ENCODE measurements around the gene TREM2.
"Not testable (repeated sequence)": the region's sequence is repeated elsewhere in the genome, so short reads cannot be mapped to it uniquely, and the experiment has no call there.

Gene TREM2

DNA sequence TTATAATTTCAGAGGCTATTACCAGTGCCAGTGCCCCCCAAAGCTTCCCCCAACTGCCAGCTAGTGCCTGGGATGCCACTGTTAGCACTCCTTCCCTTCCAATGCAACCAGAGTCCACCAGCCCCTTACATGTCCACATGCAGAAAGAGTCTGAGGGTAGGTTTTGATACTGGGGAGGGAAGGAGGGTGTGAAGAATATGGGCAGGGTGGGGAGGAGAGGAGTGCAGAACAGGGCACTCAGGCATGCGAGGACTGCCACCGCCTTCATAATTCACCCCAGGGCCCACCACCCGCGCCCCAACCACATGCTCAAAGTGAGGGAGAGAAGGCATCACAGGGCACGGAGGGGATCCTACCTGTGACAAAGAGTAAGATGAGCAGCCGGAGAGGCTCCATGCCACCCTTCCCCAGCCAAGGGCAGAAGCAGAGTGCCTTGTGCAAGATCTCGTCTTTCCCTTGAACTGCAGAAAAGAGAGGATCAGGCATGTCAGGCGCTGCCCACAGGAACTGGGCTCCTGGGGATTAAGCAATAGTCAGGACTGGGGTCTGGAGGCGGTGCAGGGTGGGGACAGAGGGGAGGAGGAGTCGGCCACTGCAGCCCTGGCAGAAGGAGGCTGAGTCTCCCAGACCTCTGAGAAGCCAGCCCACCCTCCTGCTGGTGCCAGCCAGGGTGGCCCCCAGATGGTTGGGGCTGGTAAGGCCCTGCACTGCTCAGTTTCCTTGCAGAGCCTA, at the start of gene TREM2:
Gene TREM2 (minus strand): TSS at position 430 of the 732 bp plus-strand sequence. CDS start 34 bp downstream, at position 396.
- DNase-seq = peak; percentile 57 to 63 (median 60)

DNA sequence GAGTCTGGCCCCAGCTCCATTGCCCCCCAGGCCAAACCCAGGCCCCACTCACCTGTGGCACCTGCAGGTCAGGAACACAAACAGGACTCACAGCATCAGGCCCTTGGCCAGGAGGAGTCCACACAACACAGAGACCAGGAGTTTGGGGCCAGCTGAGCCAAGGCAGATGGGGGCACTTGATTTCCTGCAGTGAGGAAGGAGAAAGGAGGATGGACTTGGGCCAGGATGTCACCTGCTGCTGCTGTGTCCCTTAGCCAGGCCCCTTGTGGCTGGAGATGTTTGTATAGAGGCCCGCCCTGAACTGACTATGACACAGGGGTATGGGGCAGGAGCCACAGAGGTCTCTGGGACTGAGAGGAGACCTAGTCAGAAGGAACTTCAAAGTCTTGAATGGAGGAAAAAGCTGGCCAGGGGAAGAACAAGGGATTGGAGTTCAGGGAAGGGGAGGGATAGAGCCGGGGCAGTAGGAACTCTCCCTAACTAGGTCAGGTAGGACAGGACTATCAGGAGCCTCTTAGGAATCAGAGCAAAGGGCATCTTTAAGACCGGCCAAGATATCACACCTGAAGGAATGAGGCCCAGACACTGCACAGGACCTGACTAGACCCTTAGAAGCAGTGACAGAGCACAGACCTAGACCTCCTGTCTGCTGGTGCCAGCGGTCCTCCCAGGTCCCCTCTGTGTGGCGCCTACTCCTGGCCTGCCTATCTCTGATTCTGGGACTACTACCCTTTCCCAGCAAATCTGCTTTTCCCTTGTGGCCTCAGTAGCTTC, 46.8 kb upstream of the TREM2 start:
- DNase-seq = no peak

DNA sequence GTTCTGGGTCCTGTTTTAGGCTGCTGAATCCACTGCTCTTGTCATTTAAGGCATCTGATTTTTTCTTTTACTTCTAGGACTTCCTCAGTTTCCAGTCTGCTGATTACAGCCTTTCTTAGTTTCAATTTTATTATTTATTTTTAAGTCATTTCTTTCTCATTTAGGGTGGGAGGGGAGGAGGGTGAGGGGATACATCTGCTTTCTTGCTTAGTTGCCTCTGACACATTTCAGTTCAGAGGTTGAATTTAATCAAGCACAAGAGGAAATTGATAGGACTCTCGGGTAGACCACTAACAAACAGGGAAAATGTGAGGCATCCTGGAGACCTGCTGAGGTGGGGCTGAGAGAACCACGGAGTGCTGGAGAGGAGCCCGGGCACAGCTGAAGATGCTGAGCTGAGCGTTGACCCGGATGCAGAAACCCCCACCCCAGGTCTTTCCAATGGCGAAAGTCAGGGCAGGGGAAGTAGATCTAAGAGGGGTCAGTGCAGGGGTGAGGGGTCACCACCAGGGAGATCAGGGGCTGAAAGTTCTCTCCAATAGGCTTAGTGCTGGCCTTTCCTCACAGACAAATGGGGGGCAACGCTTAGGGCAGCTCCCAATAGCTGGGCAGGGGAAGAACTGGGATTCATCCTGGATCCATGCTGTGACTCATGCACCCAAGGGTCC, 45.7 kb upstream of the TREM2 start:
- no peak for DNase-seq

DNA sequence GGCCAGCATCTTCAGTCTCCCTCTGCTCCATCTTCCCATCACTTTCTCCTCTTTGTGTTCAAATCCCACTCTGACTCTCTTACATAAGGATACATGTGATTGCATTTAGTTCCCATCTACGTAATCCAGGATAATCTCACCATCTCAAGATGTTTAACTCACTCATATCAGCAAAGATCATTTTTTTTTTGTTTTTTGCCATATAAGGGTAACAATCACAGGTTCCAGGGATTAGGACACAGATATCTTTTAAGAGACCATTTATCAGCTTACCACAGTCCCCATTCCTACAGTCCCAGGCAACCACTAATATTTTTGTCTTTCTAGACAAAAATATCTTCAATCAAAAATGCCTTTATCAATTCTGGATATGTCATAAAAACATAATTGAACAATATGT, 41.2 kb upstream of the TREM2 start:
- DNase-seq = no peak

DNA sequence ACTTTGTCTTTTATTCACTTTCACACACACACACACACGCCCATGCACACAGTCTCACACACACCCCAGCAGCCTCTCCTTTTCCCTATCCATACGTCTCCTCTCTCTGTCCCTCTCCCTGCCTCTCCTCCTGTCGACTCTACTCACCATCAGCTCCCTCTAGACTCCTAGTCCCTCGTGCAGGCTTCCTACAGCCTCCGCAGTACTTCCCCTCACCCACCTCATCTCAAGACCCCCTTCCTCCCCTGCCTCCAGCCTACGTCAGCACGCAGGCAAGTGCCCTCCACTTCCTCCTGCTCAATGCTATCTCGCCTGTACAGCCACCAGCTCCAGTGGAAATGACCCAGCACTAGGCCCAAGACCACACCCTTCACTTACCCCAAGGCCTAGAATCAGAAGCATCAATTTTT, 38.9 kb upstream of the TREM2 start:
- DNase-seq = no peak

DNA sequence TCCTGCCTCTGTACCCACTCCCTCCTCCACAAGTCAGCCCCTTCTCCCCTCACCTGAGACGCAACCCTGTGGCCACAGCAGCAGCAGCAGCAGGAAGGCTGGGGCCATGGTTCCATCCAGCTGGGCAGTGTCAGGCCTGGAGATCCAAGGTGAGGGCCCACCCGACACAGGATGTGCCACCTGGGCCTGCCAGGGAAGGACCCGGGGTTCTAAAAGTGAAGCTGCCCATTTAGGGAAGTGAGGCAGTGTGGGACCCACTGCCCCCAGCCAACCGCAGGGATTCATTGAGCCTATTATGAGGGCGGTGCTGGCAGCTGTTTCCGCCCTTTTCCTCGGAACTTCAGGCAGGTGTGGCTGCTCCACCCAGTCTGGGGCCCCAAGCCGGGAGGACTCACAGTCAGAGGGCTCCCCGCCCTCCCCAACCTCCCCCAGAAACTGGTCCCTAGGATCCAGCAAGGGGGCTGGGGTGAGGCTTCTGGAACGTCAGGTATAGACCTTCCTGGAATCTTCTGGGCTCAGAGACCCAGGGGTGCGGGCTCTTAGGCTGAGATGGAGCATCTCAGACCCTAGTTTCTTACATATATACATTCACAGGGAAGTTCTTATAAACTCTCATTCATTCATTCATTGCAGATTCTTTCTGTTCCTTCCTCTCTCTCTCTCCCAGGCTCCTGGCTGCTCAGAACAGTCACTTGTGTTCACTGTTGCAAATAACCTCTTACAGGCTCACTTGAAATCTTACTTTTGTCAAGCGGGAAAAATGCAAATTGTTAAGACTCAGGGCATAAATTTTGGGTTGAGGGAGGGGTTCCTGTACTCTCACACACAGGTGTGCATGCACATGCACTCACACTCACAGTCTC, 38.2 kb upstream of the TREM2 start, which contains the start of gene TREML2:
Gene TREML2 (minus strand): TSS at position 249 of the 863 bp plus-strand sequence. CDS start 141 bp downstream, at position 108.
- peak in 1 of 3 donors; percentile 33 for DNase-seq

DNA sequence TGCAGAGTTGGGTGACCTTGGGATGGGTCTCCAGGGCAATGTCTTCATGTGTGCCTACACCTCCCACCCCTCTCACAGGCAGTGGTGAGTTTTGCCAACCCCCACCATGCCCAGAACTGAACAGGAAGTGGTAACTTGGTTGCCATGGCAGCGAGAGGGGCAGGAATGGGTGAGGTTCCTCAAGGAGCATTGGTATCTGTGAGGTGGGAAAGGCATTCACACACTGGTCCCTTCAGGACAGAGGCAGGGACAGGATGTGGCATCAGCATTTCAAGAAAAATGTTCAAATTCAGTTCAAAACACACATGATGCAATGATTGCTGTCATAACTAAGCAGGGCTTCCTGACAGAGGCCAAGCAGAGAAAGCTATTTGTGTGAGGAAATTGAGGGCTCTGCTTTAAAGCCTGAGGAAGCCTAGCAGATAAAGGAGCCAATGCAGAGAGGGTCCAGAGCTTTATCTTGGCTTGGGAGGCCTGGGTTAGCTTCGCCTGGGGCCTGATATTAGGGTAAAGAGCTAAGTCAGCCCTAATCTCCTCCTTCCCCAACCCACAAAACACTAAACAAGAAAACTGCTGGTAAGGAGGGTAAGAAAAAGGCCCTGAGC, 37.5 kb upstream of the TREM2 start:
- DNase-seq = peak; percentile 39 to 66 (median 61)

DNA sequence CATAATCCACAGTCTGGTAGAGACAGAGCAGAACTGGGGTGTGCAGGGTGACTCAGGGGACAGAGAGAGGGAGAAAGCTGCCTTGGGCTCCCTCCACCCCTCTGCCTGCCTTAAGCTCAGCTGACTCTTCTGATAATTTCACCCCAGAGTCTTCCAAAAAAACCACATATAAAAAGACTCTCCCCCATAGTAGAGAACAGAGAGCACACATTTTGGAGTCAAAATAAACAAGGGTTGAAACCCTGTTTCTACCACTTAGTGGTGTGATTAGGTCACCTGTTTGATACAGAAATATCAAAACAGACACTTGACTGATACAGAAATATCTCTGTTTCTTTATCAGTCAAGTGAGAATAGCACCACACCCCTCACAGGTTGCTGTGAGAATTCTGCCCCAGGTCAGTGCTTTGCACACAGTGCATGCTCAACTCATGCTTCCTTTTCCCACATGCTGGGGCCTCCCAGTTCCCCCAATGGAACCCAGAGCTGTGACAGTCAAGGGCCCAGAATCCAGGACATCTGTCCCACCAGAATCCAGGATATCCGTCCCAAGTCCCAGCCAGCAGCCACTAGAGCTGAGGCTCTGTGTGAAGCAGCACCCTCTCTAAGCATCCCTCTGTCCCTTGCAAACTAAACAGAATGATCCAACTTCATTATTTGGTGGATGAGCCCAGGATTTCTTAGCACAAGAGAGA, 36.8 kb upstream of the TREM2 start:
- no peak for DNase-seq

DNA sequence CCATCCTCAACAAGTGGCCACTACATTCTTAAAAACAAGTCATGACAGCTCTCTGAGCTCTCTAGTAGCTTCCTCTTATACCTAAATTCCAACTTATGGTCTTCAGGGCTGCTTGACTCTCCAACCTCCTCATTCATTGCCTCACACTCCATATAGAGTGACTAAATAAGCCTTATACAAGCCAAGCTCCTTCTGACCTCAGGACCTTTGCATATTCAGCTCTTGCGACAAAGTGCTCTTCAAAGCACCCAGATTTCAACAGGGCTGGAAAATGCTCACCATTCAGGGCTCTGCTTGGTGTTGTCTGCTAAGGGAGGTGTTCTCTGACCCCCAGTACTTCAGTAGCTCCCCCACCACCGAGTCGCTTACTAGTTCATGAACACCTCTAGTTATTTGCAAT, 34.3 kb upstream of the TREM2 start:
- no peak for DNase-seq

DNA sequence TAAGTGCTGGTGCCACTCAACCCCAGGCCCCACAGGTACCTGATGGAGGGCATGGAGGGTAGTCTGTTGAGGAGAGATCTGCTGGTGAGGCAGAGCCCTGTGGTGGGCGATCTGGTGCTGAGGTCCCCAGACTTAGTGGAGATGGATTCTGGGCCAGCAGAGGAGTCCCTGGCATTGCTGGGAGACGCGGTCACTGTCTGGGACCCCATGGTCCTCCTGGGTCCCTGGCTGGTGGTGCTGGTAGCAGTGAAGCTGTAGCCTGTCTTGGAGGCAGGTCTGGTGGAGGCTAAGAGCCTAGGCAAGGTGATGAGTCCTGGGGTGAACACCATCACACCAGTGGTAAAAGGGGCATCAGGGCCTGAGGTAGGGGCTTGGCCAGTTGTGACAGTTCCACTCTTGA, 31.5 kb upstream of the TREM2 start:
- no peak for DNase-seq

DNA sequence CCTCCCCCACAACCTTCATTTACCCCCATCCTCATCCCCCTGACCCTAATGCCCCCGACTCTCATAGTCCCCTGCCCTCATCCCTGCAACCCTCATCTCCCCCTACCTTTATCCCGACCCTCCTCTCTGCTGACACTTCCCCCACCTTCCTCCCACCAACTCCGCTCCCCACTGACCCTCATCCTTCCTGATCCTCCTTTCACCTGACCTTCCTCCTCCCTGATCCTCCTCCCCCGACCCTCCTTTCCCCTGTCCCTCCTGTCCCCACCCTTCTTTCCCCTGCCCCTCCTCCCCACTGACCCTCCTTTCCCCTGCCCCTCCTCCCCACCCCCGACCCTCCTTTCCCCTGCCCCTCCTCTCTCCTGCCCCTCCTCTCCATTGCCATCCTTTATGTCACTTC, 31.0 kb upstream of the TREM2 start:
- no peak for DNase-seq

DNA sequence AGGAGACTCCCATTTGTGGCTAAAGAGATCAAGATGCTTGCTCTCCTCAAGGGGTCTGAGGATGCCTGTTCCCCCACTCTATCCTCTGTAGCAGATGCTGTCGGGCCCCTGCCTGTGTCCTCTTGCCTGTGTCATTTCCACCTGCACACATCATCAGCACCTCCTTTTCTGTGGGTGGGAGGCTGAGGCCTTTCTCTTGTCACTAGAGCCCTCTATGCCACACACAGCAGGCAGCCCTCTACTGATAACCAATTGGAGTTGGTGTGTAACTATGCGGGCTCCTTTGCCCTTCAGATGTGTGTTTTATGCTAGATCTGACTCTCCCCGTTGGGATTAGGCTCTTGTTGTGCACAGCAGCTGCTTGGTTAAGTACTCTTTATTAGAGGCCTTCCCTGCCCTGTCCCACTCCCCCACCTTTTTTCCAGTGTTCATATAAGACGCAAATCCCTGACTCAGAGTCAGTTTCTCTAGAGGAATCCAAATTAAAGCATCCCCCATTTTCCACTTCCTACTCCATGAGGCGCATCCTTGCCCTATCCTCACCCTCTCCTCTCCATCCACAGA, 30.3 kb upstream of the TREM2 start:
- DNase-seq = no peak

DNA sequence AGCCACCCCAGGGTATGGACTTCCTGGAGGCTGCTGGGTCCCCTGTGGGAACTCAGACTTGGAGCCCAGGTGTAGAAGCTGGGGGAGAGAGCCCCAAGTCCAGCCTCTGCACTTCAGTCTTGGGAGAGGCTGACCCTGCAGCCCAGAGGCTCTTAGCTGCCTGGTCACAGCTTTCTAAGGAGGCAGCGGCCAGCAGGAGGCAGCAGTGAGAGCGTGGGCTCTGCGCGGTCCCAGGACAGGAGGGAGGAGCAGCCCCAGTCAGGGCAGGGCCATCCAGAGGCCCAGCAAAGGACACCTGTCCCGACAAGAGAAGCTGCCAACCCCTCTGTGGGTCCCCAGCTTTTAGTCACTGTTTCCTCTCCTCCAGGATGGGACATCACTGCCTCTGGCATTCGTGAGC, 28.7 kb upstream of the TREM2 start:
- DNase-seq = peak in 2 of 3 donors; percentile 73 to 83

DNA sequence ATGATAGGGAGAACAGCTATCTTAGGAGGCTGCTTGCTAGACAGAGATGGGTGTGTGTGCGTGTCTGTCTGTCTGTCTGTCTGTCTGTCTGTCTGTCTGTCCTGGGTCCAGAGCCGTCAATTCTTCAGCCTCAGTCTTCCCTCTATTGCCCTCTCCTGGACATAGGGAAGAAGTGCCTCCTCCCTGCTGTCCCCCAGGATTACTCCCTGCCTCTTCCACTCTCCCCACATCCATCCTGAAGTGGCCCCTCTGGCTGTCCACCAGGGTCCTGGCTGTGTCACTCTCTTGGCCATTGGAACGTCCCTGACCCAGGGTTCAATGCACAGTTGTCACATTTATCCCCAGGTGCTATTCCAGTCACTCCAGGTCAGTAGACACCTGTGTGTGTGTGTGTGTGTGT, 27.9 kb upstream of the TREM2 start:
- DNase-seq = no peak

DNA sequence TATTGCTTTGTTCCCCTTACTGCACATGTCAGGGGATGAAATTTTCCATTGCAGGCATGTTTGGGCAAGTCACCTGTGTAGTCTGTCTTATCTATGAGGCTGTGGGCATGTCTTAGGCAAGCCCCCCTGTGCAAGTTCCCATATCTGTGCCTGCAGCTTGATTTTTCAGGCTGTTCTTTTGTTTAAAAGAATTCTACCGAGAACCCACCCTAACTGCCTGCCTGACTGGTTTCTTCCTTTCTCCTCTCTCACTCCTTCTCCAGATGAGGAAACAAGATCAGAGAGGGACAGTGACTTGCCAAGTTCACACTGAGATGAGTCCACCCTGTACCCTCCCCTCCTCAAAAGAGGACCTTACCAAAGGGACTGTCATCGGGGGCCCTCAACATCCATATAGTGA, 27.1 kb upstream of the TREM2 start:
- no peak for DNase-seq

DNA sequence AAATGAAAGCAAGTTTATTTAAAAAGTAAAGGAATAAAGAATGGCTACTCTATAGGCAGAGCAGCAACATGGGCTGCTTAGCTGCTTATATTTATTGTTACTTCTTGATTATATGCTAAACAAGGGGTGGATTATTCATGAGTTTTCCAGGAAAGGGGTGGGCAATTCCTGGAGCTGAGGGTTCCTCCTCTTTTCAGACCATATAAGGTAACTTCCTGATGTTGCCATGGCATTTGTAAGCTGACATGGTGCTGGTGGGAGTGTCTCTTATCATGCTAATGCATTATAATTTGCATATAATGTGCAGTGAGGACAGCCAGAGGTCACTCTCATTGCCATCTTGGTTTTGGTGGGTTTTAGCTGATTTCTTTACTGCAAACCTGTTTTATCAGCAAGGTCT, 26.1 kb upstream of the TREM2 start:
- DNase-seq = not testable (repeated sequence)

DNA sequence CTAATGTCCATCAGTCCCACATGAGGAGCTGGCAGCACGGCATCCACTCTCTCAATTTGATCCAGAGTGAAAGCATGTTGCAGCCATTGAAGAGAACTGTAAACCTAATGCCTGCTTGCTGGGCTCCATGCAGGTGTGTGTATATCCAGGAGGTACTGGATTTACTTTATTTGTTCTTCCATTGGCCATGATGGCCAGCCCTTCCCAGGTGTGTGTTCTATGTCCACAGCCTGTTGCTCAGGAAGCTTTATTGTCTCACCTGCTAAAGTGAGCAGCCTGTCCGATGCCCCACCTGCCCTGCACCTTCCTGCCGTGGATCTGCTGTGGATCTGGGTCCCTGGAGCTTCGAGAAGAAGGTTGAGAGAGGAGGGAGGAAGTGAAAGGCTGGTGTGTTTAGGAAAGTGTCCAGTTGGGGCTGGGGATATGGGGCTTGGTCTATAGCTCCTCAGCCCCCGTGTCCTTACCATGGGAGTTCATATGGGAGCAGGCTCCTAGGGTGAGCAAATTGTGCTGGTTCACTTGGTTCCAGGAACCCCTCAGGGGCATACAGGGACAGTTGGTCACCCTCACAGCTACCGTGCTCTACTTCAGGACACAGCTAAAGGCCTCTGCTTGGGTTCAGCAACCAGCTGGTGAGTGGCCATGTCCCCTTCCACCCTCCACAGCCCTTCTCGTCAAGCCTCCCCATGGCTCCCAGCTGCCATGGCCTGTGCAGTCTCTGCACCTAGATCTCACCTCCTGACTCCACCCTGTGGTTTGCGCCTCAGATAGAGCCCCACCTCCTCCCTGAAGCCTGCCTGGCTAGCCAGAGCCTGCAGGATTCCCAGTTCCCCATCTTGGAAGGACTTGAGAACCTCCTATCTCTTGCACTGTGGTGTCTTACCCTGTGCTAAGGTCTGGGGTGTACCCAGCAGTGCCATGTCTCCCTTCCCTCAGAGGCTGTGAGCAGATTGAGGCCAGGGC, 25.3 kb upstream of the TREM2 start:
- DNase-seq = no peak

DNA sequence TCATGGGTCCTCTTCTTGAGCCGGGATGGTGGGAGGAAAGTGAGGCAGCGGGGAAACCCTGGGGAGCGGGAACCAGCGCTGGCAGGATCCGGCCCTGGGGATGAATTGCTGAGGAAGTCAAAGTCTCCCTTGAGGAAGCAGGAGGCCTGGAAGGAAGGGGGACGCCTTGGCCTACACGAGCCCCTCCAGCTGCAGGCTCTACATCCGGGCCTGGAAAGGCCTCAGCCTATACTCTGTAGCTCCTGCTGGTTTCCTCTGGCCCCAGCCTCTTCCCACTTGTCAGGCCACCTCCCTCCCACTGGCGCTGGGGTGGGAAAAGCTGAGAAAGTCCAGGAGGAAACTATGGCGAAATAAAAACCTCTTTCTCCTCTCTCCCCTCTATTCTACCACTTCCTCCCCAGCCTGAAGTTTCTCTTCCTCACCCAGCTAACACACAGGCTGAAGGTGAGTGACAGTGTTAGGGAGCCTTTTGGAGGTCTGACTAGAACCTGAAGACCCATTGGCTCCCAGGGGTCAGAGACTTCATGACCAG, 23.2 kb upstream of the TREM2 start:
- peak; percentile 58 to 76 (median 73) for DNase-seq

DNA sequence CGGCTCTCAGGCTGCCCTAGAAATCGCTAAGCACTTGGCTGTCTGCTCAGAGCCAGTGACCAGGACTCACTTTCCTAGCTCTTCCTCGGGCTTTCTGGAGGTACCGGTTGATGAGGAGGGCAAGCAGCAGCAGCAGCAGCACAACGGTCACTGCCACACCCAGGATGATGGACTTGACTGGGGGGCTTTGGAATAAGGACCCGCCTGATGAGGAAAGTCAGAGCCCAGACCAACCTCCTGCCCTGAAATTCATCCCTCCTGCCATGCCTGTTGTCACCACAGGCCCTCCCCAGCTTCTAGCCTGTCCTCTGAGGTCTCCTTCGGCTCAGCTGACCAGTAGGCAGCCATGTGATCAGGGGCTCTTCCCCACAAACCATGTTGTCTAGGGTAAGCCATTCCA, 21.8 kb upstream of the TREM2 start:
- DNase-seq = no peak

Data from suppressor macrophage treated with lipopolysaccharide for 1 hour (primary cell).